Calu3 (cell line): ENCODE measurements around the gene LBX2. TPM values are rescaled to one million over a fixed set of nuclear protein-coding genes. Genes with fewer than 3 reads are reported as not detected.

Source experiments
- BruUV-seq: library from RNA; stranded (reverse); fragments of 400-500 nt; replicated peaks from 2 replicates; lab custom pipeline; 2021; lab: Mats Ljungman, UMichigan
- CTCF ChIA-PET: fragments of 300-600 bp; sonication (Branson Sonifier 250); formaldehyde crosslinking; loops from one replicate; lab custom pipeline; 2022; ENCODE audit warnings: antibody characterized with exemption; lab: Charles Lee
- DNase-seq: peaks from one replicate; pipeline ENCODE4 v3.0.0; 2022
- H3K27ac Mint-ChIP-seq: one replicate; pipeline ENCODE4 v1.8.0; 2022; ENCODE audit warnings: mixed read lengths; ENCODE audit not compliant: unreplicated experiment
- H3K27me3 Mint-ChIP-seq: one replicate; pipeline ENCODE4 v1.8.0; 2022; ENCODE audit warnings: mixed read lengths; ENCODE audit not compliant: unreplicated experiment
- H3K36me3 Mint-ChIP-seq: one replicate; pipeline ENCODE4 v1.8.0; 2022; ENCODE audit warnings: mild to moderate bottlenecking, moderate library complexity, mixed read lengths; ENCODE audit not compliant: insufficient read depth, unreplicated experiment
- H3K4me1 Mint-ChIP-seq: one replicate; pipeline ENCODE4 v1.8.0; 2022; ENCODE audit warnings: mild to moderate bottlenecking, low read depth, mixed read lengths; ENCODE audit not compliant: unreplicated experiment
- H3K4me3 Mint-ChIP-seq: one replicate; pipeline ENCODE4 v1.8.0; 2022; ENCODE audit warnings: mild to moderate bottlenecking, low read depth, moderate library complexity, mixed read lengths; ENCODE audit not compliant: unreplicated experiment
- H3K9me3 Mint-ChIP-seq: one replicate; pipeline ENCODE4 v1.8.0; 2022; ENCODE audit warnings: low read depth, mixed read lengths; ENCODE audit not compliant: unreplicated experiment
- intact Hi-C: fragments of 100-400 bp; cut with micrococcal nuclease; formaldehyde crosslinking; loops from one replicate; pipeline ENCODE4 v1.10.0; 2022; ENCODE audit not compliant: unreplicated experiment
- total RNA-seq: library from RNA; stranded (reverse); gene quantifications from 2 replicates; pipeline ENCODE4 v1.2.3, GENCODE V29; 2022
- TF ChIP-seq, protein P1 (sequence below): fragments of 200-600 bp; IDR thresholded peaks from one replicate; pipeline ENCODE4 v1.8.0; 2022; ENCODE audit warnings: antibody characterized with exemption; ENCODE audit not compliant: unreplicated experiment

Gene LBX2
- total RNA-seq, 1 experiment from 2014 or later = 3.5 TPM

DNA sequence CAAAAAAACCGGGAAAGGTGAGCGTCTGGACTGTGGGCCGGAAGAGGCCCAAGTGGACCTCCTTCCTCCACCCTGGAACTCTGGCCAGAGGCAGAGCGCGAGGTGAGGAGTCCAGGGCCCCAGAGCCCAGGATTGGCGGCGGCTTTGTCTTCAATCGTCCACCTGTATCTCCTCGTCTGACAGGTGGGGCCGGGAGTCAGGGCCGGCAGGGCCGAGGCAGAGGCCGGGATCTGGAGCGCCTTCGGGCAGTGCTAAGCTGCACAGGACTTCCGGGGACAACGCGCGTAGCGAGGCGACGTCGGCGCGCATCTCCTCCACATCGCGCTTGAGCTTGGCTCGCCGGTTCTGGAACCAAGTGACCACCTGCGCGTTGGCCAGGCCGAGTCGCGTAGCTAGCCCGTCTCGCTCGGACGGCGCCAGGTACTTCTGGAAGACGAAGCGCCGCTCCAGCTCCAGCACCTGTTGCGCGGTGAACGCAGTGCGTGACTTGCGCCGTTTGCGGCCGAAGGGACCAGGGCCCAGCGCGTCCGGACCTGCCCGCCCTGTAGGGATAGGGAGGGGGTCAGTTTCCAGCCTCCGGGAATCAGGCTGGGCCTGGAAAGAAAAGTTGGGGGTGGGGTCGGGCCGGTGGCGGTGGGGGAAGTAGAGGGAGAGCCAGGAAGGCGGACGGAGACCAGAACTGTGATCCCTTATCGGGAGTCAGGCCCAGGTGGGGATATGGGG, 1.5 kb downstream of the LBX2 start:
- peak; percentile 28 for DNase-seq
- no TSS peak for BruUV-seq
- TF ChIP-seq, protein P1, sequence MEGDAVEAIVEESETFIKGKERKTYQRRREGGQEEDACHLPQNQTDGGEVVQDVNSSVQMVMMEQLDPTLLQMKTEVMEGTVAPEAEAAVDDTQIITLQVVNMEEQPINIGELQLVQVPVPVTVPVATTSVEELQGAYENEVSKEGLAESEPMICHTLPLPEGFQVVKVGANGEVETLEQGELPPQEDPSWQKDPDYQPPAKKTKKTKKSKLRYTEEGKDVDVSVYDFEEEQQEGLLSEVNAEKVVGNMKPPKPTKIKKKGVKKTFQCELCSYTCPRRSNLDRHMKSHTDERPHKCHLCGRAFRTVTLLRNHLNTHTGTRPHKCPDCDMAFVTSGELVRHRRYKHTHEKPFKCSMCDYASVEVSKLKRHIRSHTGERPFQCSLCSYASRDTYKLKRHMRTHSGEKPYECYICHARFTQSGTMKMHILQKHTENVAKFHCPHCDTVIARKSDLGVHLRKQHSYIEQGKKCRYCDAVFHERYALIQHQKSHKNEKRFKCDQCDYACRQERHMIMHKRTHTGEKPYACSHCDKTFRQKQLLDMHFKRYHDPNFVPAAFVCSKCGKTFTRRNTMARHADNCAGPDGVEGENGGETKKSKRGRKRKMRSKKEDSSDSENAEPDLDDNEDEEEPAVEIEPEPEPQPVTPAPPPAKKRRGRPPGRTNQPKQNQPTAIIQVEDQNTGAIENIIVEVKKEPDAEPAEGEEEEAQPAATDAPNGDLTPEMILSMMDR = no peak
- intact Hi-C loops = no loop called here
- Mint-ChIP-seq H3K4me3 (peak overlapping the region; percentile 58), H3K27ac (peak overlapping the region; percentile 33), H3K9me3 (no peaks in the 10 kb centered on the region), H3K4me1 (peaks cover 26% of the 10 kb centered on the region), H3K36me3 (peaks cover 36% of the 10 kb centered on the region), H3K27me3 (peaks cover 15% of the 10 kb centered on the region)
- CTCF ChIA-PET = no interaction called here

DNA sequence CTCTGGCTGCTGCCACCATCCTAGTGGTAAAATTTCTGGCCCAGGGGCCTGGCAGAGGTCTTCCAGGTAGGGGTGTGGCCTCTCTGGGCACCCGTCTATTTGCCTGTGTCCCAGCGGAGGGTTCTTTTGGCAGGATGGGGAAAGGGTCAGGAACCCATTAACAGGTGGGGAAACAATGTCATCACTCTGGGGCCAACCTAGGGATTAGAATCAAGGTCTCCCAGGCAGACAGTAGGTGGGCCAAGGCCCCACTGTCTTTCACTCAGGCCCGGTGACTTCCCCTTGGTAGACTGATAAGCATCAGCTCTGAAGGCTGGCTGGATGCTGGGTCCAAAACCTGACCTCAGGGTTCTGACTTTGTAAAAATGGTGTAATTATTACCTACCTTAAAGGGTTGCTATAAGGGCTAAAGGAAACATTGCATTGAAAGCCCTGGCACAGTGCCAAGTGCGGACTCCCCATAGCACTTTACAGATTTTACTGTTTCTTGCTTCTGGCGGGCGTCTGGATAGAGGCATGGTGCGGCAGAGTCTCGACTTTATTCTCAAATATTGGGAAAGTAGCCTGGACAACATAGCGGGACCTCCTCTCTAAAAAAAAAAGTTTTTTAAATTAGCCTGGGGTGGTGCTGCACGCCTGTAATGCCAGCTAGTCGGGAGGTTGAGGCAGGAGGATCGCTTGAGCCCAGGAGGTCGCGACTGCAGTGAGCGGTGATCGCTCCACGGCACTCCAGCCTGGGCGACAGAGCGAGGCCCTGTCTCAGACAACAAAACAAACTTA, 2.2 kb downstream of the LBX2 start:
- DNase-seq = no peak
- TF ChIP-seq, protein P1 = no peak
- H3K27me3 Mint-ChIP-seq = peaks cover 15% of the 10 kb centered on the region
- intact Hi-C loops = no loop called here
- H3K4me1 Mint-ChIP-seq = peaks cover 24% of the 10 kb centered on the region
- H3K9me3 Mint-ChIP-seq = no peaks in the 10 kb centered on the region
- H3K27ac Mint-ChIP-seq = no peak overlapping the region
- peak overlapping the region; percentile 58 for H3K4me3 Mint-ChIP-seq
- BruUV-seq = no TSS peak
- H3K36me3 Mint-ChIP-seq = peaks cover 36% of the 10 kb centered on the region
- CTCF ChIA-PET = interaction anchor here (0.6 kb wide), 1 partner anchor 17 kb away, joined by 8 read pairs; no protein-coding TSS in a partner anchor

DNA sequence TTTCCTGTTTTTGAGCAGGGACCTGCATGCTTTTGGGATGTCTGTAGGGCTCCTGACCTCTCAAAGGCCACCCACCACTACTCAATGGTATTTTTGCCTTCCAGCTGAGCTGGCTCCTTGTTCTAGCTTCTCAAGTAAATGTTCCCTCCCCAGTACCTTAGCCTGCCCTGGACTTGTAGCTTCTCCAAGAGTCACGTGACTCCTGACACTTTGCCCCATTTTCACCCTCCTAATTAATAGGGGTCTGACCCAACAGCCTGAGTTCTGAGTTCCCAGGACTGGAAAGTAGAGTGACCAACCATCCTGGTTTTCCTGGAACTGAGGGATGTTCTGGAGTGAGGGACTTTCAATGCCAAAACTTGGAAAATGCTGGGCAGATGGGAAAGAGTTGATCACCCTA, 4.0 kb downstream of the LBX2 start:
- no peak overlapping the region for H3K4me3 Mint-ChIP-seq
- BruUV-seq = no TSS peak
- no peaks in the 10 kb centered on the region for H3K9me3 Mint-ChIP-seq
- peaks cover 30% of the 10 kb centered on the region for H3K36me3 Mint-ChIP-seq
- H3K27me3 Mint-ChIP-seq = peaks cover 15% of the 10 kb centered on the region
- intact Hi-C loops = no loop called here
- TF ChIP-seq, protein P1 = no peak
- H3K27ac Mint-ChIP-seq = no peak overlapping the region
- CTCF ChIA-PET = no interaction called here
- peaks cover 11% of the 10 kb centered on the region for H3K4me1 Mint-ChIP-seq
- no peak for DNase-seq

DNA sequence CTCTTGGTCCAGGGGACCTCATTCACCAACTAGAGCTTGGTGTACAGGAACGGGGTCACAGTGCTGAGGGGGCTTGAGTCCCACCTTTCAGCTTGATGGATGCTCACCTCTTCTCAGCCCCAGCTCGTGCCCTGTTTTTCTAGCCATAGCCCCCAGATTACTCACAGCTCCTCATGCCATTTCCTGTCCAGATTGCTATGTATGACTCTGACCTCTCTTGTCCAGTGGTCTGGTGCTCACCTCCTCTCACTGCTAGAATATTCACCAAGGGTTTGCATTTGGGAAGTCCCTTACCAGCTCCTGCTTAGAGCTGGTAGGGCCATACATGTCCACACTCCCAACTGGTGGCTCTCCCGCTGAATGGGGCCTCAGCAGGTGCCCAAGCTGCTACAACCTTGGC, 5.9 kb downstream of the LBX2 start:
- no TSS peak for BruUV-seq
- peaks cover 16% of the 10 kb centered on the region for H3K4me1 Mint-ChIP-seq
- TF ChIP-seq, protein P1 = no peak
- intact Hi-C loops = no loop called here
- H3K27ac Mint-ChIP-seq = no peak overlapping the region
- peaks cover 9% of the 10 kb centered on the region for H3K27me3 Mint-ChIP-seq
- peaks cover 23% of the 10 kb centered on the region for H3K36me3 Mint-ChIP-seq
- no peak overlapping the region for H3K4me3 Mint-ChIP-seq
- DNase-seq = no peak
- CTCF ChIA-PET = no interaction called here
- H3K9me3 Mint-ChIP-seq = no peaks in the 10 kb centered on the region
